NK-92 treated with Interleukin-12 subunit alpha and Interleukin-12 subunit beta, amount 100 ng/mL, for 24 hours (cell line): ENCODE data around the gene DNTT.
"Not testable (repeated sequence)": the region's sequence is repeated elsewhere in the genome, so short reads cannot be mapped to it uniquely, and the experiment has no call there.

Experiments
- DNase-seq: peaks from one replicate; lab custom pipeline; 2025; lab: John Stamatoyannopoulos, UW

DNTT gene

GRCh38 chr10:96276831-96277230, 27.4 kb upstream of the DNTT start:
- no peak for DNase-seq

DNA sequence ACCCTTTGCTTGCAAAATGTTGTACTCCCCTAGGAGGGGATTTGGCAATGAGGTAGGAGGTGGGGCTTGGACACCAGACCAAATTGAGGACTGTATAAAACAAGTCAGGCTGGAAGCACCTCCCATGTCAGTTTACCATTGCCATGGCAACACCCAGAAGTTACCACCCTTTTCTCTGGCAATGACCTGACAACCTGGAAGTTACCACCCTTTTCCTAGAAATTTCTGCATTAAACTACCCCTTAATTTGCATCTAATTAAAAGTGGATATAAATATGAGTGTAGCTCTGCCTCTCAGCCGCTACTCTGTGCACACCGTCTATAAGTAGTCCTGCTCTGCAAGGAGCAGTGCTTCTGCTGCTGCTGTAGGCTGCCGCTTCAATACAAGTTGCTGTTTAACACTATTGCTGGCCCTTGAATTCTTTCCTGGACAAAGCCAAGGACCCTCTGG, 25.0 kb upstream of the DNTT start:
- DNase-seq: no peak

- DNase-seq: no peak
These were observed 23.4 kb upstream of the DNTT start for GRCh38 chr10:96280859-96281258.

- DNase-seq: no peak
These were observed 22.7 kb upstream of the DNTT start for GRCh38 chr10:96281444-96282029.

- DNase-seq: no peak
These were observed 20.9 kb upstream of the DNTT start for GRCh38 chr10:96283351-96283750.

GRCh38 chr10:96283756-96284155, 20.5 kb upstream of the DNTT start:
- DNase-seq: no peak

GRCh38 chr10:96285331-96285752, 18.9 kb upstream of the DNTT start:
- no peak for DNase-seq

- no peak for DNase-seq
These were observed 16.7 kb upstream of the DNTT start for GRCh38 chr10:96287392-96288105.

DNA sequence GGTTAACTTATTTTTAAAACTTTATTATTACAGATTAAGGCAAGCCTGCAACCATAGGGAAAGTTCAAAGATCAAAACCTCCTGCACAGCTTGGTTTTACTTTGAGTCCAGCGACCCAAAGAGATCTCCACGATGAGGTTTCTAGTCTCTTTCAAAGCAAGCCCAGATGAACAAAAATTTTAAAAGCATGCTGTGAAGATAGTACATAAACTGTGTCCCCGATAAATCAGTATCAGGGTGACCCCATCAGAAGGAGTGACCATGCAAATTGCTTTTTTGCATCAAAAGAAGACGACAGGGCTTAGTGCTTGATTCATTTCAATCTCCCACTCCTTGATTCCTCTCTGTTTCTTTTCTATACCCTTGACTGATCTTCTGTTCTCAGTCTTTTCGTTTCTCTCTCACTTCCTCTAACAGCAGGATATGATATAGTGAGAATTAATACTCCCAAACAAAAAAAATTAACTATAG, 16.0 kb upstream of the DNTT start:
- DNase-seq: no peak

DNA sequence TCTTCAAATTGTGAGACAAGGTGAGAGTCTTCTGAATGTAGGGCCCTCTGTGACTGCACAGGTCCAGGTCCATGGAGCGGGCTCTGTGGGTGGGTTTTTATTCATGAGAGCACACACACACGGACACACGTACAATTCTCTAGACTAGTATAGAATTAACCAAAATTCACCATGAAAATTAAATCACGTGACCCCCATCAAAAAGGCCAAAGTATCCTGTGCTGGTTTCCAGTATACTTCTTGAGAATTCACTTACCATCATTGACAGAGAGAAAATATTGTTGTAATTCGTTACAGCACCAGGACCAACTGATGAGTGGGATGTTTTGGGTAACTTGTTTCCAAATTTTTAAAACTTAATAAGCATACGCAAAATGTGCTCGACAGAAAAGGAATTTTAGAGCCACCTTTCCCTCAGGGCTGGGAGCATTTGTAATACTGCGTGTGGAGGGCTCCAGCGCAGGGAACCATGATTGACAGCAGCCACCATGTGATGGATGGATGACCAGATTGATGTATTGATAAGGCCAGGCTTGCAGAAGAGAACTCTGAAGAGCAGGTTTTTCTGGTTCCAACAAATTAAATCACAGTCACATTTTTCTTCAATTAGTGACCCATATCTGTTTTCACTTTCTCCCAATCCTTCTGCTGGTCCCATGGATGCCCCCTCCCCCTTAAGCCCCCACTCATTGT, 14.9 kb upstream of the DNTT start:
- DNase-seq: no peak

DNA sequence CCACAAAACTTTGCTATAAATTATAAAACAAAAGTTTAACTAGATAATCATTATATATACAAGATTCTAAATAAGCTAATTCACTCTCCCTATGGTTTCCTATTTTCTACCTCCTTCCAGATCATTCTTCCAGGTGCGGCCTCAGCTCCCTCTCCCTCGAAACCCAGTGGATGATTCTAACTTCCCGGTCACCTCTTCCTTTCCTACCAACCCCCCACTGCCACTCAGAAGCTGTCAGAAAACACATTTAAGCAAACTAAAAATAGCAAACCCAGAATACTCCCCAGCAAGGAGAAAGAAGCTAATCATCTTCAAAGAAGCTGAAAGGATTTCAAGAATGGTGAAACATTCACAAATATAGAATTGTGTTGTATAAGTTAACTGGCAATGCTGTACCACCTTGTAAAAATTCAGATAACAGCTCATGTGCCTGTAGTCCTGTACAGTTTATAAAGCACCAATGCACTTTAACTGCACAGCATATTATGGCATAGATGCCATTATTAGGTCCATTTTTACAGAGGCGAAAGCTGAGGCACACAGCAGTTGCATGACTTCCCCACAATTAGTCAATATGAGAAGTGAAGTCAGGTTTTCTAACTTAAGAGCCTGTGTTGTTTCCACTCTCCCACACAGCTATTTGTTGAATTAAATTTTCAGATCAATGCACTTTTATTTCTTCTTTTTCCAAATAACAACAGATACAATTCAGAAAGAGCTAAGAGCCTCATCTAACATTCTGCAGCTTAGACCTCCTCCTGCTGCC, 13.7 kb upstream of the DNTT start:
- DNase-seq: no peak

- no peak for DNase-seq
These were observed 11.0 kb upstream of the DNTT start for GRCh38 chr10:96292971-96293920.

DNA sequence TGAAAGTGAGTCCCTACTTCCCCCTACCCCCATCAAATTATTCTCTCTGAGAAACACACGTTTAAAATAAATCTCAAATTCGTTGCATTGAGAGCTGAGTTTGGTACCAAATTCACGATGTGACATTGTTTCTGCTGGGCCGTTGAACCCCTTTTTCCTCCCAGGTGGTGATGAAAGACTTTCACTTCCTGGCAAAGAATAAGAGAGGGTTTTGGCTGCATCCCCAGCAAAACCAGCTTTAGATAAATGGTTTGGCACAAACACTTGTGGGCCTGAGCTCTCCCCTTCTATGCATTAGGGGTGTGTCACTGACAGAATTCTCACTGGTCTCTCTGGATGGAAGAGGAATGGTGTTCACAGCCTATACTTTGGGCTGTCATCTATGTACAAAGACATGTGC, 8.8 kb upstream of the DNTT start:
- no peak for DNase-seq

DNA sequence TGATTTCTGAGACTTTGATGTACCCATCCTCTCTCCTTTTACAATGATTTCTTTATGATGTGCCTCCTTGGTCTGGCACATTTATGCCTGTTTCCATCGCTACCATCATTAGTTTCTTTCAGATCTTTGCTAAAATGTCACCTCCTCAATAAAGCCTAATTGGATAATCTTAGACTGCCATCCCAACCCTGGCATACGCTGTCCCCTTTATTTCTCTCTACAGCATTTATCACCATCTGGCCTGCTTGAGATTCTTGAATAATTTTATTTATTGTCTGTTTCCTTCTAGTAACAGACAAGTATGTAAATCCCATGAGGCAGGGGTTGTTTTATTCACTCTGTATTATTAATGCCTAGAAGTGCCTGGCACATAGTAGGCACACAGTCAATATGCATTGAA, 6.7 kb upstream of the DNTT start:
- no peak for DNase-seq

GRCh38 chr10:96298362-96298761, 5.9 kb upstream of the DNTT start:
- DNase-seq: no peak

GRCh38 chr10:96299383-96299782, 4.9 kb upstream of the DNTT start:
- no peak for DNase-seq

GRCh38 chr10:96301616-96302015, 2.6 kb upstream of the DNTT start:
- no peak for DNase-seq

DNA sequence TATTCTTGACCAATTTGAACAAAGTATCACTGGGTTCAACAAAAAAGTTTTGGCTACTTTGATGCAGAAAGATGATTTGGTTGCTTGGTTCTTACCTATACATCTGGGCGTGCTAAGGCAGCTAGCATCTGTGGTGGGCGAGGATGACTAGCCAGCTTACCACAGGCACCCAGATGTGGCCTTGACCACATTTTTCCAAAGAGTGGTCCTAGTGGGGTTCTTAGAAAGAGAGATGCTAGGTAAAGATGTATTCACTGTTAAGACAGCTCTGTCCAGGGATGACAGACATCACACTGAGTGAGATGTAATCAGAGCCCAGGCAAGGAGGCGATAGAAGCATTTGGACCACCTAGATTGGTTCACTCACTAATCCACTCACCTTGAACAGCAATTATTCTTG, 785 bp downstream of the DNTT start:
- DNase-seq: no peak

- DNase-seq: no peak
These were observed 2.3 kb downstream of the DNTT start for GRCh38 chr10:96306516-96306915.

DNA sequence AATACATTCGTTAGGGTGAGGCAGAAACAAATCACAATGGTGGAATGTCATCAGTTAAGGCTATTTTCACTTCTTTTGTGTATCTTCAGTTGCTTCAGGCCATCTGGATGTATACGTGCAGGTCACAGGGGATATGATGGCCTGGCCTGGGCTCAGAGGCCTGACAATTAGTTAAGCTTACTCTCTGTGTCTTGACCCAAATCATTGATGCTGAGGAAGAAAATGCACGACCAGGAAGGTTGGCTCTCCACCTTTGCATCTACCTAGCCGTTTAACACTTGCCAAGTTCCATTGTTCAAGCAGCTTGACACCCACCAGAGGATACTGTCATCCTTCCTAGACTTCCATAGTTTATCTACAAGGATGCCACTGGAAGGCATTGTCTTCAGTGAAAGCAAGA, 4.6 kb downstream of the DNTT start:
- not testable (repeated sequence) for DNase-seq

DNA sequence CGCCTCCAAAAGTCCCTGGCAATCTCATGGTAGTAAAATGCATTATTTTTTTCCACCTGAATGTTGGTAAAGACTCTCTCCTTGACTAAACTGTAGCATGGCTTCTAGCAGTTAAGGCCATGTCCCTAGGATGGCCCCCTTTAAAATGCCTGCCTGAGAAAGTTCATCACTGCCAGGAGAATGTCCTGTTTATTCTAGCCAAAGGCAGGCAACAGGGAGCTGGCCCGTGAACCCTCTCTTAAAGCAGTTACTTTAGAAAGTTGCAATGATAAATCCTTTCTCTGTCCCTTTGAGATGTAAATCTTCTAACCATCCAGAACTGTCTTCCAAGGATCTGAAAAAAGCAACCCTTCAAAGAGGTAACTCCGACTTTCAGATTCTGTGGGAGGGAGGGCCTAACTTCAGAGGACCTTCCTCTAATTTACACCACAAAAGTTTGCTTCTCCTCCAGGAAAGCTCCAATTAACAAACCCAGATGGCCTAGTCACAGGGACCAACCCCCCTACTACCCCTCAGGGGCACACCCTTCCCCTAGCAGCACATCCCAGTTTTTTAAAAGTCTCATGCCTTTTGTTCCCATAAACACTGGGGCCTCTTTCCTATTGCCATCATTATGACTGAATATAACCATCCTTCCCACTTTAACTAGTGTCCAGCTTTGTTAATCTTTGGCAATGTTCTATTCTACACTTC, 5.5 kb downstream of the DNTT start:
- DNase-seq: no peak
